NCI-H526 (cell line): Measurements from ENCODE around the gene PPP4C.
"Not testable (repeated sequence)": the region's sequence is repeated elsewhere in the genome, so short reads cannot be mapped to it uniquely, and the experiment has no call there.

Source experiments
- DNase-seq, 2 experiments: peaks; one replicate each; lab custom pipeline; 2025; lab: John Stamatoyannopoulos, UW

PPP4C gene

DNA sequence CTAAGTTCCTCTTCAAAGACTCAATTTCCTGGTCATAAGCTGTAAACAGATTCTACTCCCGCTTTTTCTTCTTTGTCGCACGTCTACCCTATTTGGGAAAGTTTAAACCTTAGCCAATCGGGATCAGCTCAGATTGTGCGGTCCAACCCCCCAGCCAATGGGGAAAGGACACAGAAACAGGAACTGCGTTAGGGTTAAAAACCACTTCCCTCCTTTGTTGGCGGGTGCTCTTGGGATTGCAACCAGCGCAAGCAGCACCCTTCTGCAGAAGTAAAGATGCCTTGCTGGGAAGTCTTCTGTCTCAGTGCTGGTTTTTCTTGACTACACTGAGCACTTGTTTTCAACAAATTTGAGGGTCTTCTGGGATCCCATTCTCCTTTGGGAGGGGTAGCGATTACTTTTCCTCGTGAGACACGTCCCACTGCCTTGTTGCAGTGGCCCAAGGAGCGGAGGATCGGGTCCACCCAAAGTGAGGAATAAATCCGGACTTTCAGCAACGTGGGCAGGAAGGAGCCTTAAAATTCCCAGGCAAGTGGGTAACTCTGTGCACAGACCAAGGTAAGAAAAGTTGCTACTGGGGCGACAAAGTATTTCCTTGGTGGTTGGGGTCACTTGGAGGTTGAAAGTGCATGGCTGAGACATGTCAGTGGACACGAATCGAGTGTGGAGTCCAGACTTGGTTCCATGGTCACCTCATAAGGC is 21.2 kb downstream of the PPP4C start:
- DNase-seq, result no peak

DNA sequence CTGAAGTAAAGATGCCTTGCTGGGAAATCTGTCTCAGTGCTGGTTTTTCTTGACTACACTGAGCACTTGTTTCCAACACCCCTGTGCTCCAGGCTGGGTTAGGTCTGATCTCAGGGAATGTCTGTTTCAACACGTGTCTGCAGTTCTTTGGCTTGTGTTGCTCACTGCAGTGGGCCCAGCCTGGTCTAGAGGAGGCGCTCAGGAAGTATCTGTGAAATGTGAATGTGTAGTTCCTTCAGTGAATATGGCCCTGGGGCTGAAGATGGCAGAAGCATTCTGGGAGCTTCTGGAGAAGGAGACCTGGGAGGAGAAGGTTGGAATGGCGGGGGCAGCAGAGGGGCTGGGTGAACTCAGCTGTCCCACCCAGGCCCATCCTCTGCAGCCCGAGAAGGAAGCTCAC is 28.3 kb downstream of the PPP4C start:
- no peak for DNase-seq

DNA sequence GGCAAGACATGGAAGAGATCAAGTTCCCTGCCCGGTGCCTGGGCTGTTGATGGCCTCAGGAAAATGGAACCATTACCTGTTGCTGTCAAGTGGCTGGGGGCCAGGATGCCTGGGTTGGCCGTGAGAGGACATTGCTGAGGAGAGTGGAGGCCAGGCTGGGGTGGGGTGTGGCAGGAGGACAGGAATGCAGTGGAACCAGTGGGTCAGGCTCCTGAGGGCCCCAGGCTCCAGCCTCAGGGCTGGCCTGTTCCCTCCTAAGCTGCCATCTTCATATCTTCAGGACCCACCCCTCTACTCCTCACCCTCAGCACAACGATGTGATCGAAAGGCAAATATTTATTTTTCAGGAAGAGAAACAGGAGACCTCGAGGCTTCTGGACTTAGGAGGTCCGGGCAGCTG is 28.7 kb downstream of the PPP4C start:
- DNase-seq, result no peak

DNA sequence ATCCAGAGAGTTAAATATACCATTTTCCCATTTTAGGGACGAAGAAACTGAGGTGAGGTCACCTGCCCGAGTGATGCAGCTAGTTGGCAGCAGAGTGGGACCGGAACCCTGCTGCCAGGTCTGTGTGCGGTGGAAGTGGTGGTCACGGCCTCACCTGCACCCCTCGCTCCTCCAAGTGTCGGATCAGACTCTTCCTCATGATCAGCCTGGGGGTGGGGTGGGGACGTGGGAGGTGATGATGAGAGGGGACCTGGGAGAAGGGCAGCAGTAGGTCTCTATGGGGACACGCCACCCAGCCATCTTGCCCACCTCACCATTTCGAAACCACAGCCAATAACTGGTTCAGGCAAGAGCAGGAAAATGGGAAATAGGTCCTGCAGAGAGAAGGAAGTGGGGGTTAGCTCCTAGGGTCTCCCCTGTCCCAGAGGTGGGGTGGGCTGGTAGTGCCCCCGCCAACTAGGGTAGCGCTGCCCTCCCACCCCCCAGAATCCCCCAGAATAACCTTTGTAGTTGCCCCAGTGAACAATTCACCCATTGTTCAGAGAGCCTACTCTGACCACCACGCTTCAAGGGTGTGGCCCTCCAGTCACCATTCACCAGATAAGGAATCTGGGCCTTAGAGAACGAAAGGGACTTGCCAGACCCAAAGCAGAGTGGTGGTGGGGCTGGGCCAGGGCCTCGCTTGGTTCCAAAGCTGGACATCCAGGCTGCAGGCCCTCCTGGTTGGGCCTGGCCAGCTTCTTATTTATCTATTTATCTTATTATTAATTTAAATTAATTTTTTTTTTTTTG is 32.5 kb downstream of the PPP4C start:
- no peak for DNase-seq

DNA sequence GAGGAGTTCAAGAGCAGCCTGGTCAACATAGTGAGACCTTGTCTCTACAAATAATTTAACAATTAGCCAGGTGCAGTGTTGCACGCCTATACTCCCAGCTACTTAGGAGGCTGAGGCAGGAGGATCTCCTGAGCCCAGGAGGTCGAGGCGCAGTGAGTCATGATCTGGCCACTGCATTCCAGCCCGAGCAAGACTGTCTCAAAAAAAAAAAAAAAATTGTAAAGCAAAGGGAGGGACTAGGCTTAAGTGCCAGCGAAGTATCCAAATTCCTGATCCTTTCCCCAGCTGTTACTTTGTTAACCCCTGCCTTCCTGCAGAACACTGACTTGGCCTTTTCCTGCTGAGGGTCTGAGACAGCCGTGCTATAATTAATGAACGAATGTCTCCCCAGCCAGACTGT is 34.9 kb downstream of the PPP4C start:
- DNase-seq, result no peak

DNA sequence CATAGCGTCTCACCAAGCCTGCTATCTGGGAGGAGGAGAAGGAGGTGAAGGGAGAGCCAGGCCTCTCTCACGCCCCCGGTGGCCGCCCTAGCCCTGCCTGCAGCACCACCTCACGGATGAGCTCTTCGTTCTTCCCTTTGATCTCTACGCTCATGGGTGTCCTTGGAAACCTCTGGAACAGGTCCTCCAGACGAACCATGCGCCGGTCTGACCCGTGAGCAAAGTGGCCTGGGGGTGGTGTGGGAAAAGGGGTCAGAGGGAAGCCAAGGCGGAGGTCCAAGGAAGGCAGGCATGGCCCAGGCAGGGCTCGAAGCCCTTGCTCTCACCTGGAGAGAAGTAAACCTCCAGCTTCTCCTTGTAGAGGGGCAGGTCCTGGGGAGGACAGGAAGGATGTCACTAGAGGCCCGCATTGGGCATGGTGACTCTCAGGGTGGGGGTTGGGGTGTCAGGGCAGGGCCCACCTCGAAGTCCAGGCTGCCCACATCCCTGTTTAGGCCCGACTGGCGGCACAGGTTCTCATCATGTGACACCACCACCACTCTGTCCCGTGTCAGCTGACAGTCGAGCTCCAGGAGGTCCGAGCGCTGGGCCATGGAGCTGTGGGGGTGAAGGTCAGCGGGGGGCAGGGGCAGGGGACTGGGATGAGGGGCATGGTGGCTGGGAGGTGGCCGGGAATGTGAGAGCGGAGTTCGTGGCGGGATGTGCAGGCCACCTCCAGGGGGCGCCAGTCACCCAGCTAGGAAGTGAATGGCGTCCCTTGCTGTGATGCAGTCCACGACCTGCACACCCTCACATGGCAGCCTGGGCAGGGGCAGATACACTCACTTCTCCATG is 36.6 kb downstream of the PPP4C start:
- DNase-seq, result peak in 1 of 2 experiments; percentile 51

DNA sequence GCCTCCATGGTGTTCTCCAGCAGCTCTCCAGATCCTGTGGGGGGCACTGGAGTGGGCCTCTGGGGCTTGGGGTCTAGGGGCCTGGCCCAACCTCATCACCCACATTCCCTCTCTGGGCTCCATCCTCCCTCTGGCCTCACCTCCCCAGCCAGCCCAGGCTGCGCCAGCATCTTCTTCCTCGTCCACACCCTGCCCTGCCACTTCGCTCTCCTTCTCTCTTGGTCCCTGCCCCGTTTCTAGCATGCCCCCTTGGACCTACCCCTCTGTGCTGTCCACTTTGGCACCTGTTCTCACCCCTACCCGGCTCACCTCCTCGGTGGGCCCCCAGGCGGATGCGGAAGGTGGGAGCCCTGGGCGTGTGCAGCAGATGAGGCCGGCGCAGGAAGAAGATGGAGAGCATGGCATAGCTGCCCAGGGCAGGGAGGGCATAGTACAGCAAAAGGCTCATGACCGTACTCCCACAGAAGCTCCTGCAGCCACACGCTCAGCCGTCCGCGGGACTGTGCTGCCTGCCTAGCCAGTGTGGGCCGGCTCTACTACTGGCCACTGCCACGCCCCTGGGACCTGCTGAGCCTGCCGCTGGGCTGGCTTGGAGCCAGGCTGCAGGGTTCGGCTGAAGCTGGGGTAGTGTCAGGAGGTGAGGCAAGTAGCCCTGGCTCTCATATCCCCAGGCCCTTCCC is 37.4 kb downstream of the PPP4C start, which contains the start of gene GDPD3:
Gene GDPD3, minus strand, starts transcription at position 507 of the 680 bp plus-strand sequence. Its CDS starts 59 bp downstream, at position 448.
- no peak for DNase-seq

DNA sequence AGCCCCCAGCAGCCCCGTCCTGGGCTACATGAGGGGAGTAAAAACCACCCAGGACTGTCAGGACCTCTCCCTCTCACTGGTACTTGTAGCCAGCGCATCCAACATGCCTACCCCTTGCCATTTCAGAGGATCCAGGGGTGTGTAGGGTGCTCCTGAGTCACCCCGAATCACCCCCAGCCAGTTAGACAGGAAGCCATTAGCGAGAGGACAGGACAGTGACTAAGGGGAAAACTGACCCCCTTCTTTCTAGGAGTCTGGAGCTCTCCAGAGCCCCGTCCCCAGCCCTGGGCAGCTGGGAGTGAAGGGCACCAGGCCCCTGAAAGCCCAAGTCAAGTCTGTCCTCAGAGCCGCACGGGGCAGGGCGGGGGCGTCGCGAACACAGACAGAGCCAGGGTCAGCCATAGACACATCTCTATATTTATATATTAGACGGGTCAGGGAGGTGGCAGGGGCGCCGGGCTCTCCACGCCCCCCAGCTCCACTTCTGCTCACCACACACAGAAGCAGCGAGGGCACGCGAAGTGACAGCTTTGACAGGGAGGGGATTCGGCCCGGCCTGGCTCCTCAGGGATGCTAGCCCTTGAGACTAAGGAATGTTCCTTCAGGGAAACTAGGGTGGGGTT is 38.0 kb downstream of the PPP4C start:
- DNase-seq, result no peak

DNA sequence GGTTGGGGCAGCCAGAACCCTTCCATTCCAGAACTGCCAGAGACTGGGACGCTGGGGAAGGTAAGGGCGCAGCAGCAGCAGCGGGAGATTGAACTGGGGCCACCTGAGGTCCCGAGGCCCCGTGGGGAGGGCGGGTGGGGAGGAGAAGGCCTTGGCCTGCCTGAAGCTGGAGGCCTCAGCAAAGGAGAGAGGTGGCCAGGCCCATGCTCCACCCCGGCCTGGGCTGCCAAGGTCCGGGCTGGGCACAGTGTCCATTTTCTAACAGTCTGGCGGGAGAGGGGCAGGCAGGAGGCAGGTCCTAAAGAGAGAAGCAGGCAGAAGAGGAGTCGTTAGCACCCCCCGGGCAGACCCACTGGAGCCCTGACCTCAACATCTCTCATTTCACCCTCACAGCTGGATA is 38.6 kb downstream of the PPP4C start:
- no peak for DNase-seq

DNA sequence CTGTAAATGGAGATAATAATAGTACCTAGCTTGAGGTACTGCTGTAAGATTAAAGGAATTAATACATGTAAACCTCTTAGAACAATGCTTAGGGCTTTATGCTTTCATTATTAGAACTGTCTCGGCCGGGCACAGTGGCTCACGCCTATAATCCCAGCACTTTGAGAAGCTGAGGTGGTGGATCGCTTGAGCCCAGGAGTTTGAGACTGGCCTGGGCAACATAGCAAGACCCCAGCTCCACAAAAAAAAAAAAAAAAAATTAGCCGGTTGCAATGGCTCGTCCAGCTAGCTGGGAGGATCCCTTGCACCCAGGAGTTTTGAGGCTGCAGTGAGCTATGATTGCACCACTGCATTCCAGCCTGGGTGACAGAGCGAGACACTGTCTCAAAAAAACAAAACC is 39.0 kb downstream of the PPP4C start:
- not testable (repeated sequence) for DNase-seq

DNA sequence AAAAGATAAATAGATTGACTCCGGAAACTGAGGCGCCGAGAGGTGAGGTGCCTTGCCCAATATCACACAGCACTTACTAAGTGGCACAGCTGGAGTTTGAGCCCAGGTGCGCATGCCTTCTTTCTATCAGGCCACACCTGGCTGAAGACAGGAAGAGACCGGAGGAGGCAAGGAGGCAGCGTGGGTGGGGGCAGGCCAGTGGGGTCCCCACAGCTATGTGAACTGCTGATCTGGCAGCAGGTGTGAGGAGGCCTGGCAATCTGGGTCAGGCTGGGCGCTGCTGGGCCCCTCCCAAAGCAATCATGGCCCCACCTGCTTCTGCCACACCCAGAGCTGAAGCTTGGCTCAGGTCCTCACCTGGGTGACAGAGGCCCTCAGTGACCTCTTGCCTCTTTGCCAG is 39.4 kb downstream of the PPP4C start:
- no peak for DNase-seq

DNA sequence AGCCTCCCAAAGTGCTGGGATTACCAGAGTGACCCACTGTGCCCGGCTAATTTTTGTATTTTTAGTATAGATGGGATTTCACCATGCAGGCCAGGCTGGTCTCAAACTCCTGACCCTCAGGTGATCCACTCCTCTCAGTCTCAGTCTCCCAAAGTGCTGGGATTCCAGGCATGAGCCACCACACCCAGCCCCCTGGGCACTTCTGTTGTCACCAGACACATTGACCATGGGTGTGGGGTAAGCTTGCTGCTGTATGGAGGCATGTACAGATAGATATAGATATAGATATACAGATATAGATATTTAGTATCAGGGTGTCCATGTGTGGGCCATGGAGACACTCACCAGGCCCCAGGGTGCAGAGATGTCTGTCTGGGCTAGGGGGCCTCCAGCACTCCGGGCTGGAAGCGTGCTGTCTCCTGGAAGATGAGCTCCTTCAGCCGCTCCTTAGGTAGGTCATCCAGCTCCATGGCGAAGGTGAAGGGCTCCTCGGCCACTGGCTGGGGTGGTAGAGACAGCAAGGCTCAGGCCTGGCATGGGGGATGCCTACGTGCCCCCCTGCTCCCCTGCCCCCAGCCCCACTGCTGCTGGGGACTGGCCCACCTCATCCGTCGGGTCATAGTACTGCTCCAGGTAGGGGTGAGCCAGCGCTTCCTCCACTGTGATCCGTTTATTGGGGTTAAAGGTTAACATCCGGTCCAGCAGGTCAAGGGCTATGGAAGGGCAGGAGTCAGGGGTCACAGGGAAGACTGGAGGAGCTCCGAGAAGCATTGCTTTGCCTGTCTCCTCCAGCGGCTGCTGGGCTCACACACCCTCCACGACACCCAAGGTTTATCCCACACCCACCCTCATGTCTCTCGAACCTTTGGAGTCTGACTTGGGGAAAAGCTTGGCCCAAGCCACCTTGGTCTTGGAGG is 40.8 kb downstream of the PPP4C start:
- no peak for DNase-seq

DNA sequence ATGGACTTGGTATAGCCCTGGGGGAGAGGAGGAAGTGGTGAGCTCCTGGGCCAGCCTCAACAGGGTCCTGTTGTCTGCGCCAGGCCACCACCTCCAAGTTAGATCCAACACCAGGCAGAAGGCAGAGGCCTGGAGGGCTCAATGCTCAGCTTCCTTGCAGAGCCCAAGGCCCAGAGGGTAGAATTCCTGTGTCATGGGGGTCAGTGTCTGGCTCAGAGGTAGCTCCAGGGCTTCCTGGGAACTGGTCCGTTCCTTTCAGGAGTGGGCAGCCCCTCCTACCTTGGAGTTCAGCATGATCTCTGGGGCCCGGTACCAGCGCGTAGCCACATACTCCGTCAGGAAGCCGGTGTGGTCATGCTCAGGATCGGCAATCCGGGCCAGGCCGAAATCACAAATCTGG is 42.0 kb downstream of the PPP4C start:
- DNase-seq, result no peak

DNA sequence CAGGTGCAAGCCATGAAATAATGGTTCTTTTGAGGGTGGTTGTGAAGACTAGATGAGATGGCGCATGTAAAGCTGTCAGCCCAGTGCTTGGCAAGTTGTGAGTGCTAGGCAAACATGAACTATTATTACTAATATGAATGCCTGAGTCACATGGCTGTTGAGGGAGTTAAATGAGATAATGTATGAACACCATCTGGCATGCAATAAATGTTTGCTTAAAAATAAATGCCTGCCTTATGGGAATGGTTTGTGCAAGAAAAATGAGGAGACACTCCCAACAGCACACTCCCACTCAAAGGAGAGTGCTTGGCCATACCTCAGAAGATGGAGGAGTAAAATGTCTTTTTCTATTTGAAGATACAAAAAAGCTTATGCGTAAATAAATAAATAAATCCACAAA is 43.6 kb downstream of the PPP4C start:
- no peak for DNase-seq

DNA sequence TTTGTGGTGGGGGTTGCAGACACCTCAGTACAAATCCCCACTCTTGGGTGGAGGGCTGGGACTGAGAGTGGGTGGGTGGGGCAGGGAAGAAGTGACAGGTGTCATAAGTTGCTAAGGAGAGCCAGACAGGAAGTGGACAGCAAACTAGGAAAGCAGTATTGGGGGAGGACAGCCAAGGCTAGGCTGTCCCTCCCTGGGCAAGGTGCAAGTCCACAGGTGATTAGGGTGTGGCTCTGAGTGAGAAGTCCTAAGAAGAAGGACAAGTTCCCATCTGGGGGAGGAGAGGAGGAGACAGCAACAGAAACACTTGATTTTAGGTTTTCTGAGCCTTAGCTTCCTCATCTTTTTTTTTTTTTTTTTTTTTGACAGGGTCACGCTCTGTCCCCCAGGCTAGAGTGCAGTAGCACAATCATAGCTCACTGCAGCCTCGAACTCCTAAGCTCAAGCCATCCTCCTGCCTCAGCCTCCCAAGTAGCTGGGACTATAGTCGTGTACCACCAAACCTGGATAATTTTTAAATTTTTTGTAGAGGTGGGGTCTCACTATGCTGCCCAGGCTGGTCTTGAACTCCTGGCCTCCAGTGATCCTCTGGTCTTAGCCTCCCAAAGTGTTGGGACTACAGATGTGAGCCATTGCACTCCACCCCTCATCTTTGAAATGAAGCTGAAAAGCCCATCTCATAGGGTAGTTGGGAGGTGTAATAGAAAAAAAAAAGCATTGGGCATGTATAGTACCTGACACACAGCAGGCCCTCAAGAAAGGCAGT is 44.7 kb downstream of the PPP4C start:
- no peak for DNase-seq

DNA sequence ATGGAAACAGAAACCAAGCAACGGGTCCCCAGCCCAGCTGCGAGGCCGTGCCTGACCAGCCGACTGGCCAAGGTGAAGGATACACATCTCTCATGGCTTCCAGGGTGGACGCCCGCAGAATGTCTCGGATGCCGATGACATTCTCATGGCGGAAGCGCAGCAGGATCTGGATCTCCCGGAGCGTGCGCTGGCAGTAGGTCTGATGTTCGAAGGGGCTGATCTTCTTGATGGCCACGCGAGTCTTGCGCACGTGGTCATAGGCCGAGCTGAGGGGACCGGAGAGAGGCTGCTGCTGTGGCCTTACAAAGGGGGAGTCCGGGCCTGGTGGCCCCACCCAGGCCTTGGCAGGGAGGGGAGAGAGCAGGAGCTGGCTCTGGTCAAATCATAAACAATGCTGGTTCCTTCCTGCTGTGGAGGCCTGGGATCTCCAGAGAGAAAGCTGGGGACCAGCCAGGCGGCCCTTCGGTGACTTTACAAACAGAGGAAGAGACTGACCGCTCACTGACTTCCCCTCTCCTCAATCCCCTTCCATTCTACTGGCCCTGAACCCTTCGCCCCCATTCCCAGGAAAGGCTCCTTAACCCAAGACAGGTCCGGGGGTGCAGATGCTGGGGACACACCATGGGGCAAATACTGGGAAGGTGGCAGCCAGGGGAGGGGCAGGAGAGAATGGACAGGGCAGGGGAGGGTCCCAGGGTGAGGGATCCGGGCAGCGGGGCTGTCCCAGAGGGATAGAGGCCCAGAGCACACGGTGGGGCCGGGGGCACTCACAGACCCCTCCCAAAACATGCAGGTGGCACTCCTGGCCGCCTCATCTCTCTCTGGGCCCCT is 46.2 kb downstream of the PPP4C start:
- DNase-seq, result no peak

DNA sequence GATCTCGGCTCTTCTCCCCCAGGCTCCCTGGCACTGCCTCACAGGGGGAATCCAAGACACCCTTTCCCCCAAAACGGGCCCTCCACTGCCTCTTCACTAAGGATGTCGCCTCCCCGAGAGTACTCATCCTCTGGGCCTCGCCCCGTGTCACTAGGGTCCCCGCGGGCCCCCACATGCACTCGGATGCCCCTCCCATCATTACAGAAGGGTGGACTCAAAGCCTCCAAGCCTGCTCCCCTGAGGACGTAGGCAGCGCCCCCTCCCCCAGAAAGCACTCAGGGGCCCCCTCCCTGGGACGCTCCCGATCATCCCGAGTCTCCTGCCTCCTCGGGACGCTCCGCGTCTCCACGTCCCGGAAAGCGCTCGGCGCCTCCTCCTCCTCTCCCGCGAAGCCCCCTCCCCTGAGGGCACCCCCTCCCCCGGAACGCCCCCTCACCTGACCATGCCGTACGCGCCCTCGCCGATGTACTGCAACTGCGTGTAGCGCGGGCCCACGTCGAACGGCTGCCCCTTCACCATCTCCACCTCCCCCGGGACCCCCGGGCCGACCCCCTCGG is 46.9 kb downstream of the PPP4C start:
- peak in 1 of 2 experiments; percentile 74 for DNase-seq

DNA sequence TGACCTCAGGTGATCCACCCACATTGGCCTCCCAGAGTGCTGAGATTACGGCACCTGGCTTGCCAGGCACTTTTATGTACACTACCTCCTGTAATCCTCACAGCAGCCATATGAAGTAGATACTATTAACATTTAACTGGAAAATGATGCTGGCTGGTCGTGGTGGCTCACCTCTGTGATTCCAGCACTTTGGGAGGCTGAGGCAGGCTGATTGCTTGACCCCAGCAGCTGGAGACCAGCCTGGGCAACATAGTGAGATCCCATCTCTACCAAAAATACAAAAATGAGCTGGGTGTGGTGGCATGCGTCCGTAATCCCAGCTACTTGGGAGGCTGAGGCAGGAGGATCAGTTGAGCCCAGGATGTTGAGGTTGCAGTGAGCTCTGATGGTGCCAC is 49.2 kb downstream of the PPP4C start:
- no peak for DNase-seq
